GM12875 (cell line): ENCODE data around the gene UBXN6.
A peak's percentile ranks its signal among the peaks of the same experiment; 100 is the strongest.

Experiments used
- H3K4me3 ChIP-seq: one replicate; pipeline ENCODE4 v1.5.1; 2011; ENCODE audit warnings: low read depth, low read length, control low read depth
- TF ChIP-seq, protein P1 (sequence below): IDR thresholded peaks from 2 replicates; pipeline ENCODE4 v1.5.1; 2011; ENCODE audit warnings: low read depth, mild to moderate bottlenecking, control low read depth, inconsistent platforms, low read length, moderate library complexity, borderline replicate concordance; ENCODE audit not compliant: insufficient read depth

UBXN6 gene, protein sequence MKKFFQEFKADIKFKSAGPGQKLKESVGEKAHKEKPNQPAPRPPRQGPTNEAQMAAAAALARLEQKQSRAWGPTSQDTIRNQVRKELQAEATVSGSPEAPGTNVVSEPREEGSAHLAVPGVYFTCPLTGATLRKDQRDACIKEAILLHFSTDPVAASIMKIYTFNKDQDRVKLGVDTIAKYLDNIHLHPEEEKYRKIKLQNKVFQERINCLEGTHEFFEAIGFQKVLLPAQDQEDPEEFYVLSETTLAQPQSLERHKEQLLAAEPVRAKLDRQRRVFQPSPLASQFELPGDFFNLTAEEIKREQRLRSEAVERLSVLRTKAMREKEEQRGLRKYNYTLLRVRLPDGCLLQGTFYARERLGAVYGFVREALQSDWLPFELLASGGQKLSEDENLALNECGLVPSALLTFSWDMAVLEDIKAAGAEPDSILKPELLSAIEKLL

DNA sequence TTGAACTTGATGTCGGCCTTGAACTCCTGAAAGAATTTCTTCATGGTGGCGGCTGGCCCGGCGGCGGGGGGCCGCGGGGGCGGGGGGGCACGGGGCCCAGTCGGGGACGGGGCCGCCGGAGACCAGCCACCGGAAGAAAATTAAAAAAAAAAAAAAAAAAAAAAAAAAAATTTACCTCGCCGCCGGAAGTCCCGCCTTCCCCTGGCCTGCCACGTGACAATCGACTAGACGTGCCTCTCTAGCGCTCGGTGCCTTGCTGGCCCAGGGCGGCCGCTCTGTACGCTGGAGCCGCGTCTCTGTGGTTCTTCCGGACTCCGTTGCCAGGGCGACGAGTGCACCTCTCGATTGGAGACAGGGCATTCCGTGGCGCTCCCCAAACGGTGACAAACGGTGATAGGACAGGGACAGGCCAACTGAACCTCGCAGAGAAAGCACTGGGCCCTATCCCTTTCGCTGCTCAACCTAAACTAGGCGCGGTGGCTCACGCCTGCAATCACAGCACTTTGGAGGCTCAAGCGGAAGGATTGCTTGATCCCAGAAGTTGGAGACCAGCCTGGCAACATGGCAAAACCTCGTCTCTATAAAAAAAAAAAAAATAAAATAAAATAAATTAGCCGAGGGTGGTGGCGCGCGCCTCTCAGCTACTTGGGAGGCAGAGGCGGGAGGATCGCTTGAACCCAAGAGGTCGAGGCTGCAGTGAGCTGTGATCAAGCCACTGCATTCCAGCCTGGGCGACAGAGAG, at the start of gene UBXN6:
Gene UBXN6, minus strand, starts transcription at position 141 of the 742 bp plus-strand sequence. Its CDS starts 97 bp downstream, at position 44.
- TF ChIP-seq, protein P1, sequence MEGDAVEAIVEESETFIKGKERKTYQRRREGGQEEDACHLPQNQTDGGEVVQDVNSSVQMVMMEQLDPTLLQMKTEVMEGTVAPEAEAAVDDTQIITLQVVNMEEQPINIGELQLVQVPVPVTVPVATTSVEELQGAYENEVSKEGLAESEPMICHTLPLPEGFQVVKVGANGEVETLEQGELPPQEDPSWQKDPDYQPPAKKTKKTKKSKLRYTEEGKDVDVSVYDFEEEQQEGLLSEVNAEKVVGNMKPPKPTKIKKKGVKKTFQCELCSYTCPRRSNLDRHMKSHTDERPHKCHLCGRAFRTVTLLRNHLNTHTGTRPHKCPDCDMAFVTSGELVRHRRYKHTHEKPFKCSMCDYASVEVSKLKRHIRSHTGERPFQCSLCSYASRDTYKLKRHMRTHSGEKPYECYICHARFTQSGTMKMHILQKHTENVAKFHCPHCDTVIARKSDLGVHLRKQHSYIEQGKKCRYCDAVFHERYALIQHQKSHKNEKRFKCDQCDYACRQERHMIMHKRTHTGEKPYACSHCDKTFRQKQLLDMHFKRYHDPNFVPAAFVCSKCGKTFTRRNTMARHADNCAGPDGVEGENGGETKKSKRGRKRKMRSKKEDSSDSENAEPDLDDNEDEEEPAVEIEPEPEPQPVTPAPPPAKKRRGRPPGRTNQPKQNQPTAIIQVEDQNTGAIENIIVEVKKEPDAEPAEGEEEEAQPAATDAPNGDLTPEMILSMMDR = no peak
- H3K4me3 ChIP-seq = peak within 1 kb of the TSS; percentile 65

DNA sequence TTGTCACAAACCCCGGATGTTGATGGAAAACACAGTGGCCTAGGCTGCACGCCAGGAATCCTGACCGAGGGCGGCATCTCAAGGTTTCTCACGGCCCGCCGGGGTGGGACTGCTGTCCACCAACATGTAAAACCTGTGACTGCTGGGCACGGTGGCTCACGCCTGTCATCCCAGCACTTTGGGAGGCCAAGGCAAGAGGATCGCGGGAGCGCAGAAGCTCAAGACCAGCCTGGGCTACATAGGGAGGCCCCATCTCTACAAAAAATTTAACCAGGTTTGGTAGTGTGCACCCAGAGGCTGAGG, 49.5 kb upstream of the UBXN6 start:
- no peak overlapping the region for H3K4me3 ChIP-seq
- TF ChIP-seq, protein P1 = no peak

DNA sequence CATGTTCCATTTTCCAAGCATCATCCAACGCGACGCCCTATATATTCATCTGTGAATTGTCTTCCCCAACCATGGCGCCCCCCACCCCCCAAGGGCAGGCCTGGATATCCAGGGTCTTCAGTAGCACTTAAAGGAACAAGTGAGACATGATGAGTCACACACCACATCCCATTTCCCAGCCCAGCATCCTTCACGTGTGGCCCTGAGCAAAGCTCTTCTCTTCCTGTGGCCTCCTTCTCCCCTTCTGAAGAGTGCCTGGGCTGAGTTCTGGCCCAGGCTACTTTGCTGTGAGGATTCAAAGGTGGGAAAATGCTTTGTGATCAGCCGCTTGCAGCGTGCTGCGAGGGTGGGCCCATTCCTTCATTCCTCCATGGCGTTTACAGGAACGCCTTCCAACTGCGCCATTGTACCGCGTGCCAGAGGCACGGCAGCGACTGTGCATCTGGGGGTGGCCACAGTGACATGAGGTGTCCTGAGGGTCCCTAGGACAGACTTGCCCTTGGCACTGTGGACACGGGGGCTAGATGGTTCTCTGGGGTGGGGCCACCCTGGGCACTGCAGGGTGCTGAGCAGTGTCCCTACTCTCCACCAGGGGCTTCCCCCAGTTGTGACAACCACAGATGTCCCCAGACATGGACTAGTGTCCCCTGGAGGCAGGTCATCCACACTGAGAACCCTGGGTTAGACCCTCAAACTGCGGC, 49.0 kb upstream of the UBXN6 start:
- TF ChIP-seq, protein P1 = no peak
- no peak overlapping the region for H3K4me3 ChIP-seq

DNA sequence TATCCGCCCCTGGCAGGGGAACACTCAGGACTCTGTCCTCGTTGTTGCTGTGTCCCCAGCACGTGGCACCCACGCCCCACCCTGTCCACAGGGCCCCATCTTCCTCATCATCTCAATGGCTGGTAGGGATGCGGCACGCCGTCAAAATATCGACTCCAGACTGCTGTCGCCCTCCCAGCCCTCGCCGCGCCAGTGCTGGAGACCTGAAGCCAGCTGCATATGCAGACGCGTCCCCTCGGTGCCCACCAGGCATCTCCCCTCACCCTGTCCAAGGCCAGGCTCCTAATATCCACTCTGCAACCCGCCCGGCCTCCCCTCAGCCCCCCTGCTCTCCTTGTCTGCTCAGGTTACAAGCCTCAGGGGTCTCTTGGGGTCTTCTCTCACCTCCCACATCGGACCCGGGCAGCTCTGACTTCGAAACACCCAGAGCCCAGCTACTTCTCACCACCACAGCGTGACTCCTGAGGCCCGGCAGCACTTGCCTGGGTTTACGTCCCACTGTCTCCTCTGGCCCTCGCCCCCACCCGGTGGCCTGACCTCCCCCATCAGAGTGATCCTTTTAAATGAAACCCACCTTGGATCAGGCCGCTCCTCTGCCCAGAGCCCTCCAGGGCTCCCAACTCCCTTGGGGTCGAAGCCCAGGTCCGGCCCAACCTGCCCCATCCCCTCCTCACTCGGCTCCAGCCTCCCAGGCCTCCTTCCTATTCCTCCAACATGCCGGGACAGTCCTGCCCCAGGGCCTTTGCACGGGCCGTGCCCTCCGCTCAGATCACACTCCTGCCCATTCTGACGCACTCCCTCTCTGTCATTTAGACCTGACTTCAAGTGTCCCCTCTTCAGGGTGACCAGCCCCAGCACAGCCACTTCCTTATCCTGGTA, 48.2 kb upstream of the UBXN6 start:
- TF ChIP-seq, protein P1 = no peak
- H3K4me3 ChIP-seq = no peak overlapping the region

DNA sequence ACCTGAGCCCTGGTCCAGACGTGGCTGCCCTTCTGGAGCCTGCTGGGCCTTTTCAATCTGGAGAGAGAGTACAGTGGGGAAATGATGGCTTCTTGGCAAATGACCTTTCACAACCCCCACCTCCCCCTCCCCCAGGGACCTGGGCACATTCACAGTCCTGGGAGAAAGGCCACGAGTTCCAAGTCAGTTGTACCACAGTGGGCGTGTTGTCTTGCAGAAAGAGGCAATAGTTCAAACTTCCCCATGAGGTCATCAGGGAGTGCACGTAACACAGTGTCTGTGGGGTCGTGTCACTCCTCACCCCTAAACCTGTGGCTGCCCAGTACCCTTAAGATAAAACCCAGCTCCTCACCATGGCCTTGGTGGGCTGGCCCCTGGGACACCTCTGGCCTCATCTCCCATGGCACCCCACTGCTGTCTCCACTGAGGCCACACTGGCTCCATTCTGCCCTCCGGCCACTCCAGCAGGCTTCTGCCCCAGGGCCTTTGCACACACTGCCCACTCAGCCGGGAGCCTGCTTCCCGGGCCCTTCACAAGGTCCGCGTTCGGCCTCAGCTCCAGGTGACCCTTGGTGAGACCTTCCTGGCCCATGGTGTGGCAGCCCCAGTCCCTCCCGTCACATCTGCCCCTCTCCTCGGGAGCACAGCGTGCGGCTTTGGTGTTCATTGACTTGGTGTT, 47.4 kb upstream of the UBXN6 start:
- no peak overlapping the region for H3K4me3 ChIP-seq
- TF ChIP-seq, protein P1 = no peak

DNA sequence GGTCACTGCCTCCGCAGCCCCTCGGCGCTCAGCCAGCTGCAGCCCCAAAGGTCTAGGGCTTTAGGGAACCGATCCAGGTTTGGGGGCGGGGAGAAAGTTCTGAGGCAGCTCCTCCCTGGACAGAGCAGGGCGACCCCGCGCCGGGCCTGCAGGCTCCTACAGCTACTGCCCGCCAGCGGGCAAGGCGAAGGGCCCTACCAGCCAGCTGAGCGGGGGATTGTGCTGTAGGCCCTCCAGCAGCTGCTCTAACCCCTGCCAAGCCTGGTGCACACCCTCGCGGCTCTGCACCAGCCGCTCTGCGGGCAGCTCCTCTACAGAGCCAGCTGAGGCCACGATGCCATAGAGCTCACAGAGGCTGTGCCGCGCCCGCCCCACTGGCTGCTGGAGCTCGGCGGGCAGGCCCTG, 46.7 kb upstream of the UBXN6 start:
- TF ChIP-seq, protein P1 = no peak
- H3K4me3 ChIP-seq = no peak overlapping the region
